Panc1 (cell line): Measurements from ENCODE around the gene TMEM39A. TPM values are rescaled to one million over a fixed set of nuclear protein-coding genes. Genes with fewer than 3 reads are reported as not detected.
A peak's percentile ranks its signal among the peaks of the same experiment; 100 is the strongest.

Experiments used
- ATAC-seq: fragments of 200-7000 bp; cut with Tn5 transposase; 2 replicates; pipeline ENCODE4 v1.9.1; 2020; ENCODE audit warnings: mild to moderate bottlenecking, moderate library complexity
- BruUV-seq: library from RNA; stranded (reverse); fragments of 400-500 nt; replicated peaks from 2 replicates; lab custom pipeline; 2021; lab: Mats Ljungman, UMichigan
- CTCF ChIA-PET: fragments of 300-600 bp; sonication (Branson Sonifier 250); formaldehyde crosslinking; loops from one replicate; lab custom pipeline; 2022; ENCODE audit warnings: antibody characterized with exemption; lab: Charles Lee
- POLR2A ChIA-PET: fragments of 300-600 bp; sonication (Branson Sonifier 250); formaldehyde crosslinking; loops from one replicate; lab custom pipeline; 2022; ENCODE audit warnings: antibody characterized with exemption; lab: Charles Lee
- DNase-seq: peaks from one replicate; pipeline ENCODE4 v3.0.0-alpha.2; 2010; ENCODE audit warnings: low read depth, low spot score
- H3K27ac ChIP-seq: 2 replicates; pipeline ENCODE4 v1.5.1; 2011; ENCODE audit warnings: mild to moderate bottlenecking, low read length, inconsistent platforms
- H3K27me3 ChIP-seq: fragments of 200-500 bp; sonication (Bioruptor generic); 2 replicates; pipeline ENCODE4 v1.6.0; 2014; ENCODE audit warnings: low read length, inconsistent platforms; ENCODE audit not compliant: control insufficient read depth, insufficient read depth
- H3K36me3 ChIP-seq: fragments of 200-500 bp; sonication (Bioruptor generic); 2 replicates; pipeline ENCODE4 v1.5.1; 2014; ENCODE audit warnings: inconsistent platforms, mild to moderate bottlenecking, low read length, moderate library complexity; ENCODE audit not compliant: control insufficient read depth, insufficient read depth
- H3K4me1 ChIP-seq: 2 replicates; pipeline ENCODE4 v1.5.1; 2011; ENCODE audit warnings: inconsistent platforms, mild to moderate bottlenecking, low read length, moderate library complexity; ENCODE audit not compliant: control insufficient read depth, insufficient read depth
- H3K4me3 ChIP-seq, 2 experiments: 2 replicates each; pipeline ENCODE4 v1.5.1; 2011 to 2012; ENCODE audit warnings: low read depth in 2 of 2, low read length in 2 of 2, mild to moderate bottlenecking in 2 of 2, inconsistent platforms in 1 of 2, moderate library complexity in 1 of 2
- H3K9me3 ChIP-seq: fragments of 200-500 bp; sonication (Bioruptor generic); 2 replicates; pipeline ENCODE4 v1.5.1; 2014; ENCODE audit warnings: low read depth, mild to moderate bottlenecking, inconsistent platforms, low read length, moderate library complexity; ENCODE audit not compliant: control insufficient read depth, insufficient read depth
- POLR2AphosphoS5 ChIP-seq: IDR thresholded peaks from 2 replicates; pipeline ENCODE4 v1.6.1; 2012; ENCODE audit warnings: mild to moderate bottlenecking, low read depth, low read length, moderate library complexity
- REST ChIP-seq, 2 experiments: IDR thresholded peaks; 2 replicates each; pipeline ENCODE4 v1.6.1; 2011 to 2012; ENCODE audit warnings: low read depth in 2 of 2, control low read depth in 1 of 2, low read length in 1 of 2, mild to moderate bottlenecking in 1 of 2, moderate library complexity in 1 of 2; ENCODE audit not compliant: insufficient read depth in 1 of 2
- SIN3A ChIP-seq: IDR thresholded peaks from 2 replicates; pipeline ENCODE4 v1.6.1; 2012; ENCODE audit warnings: low read depth, mild to moderate bottlenecking, low read length, moderate library complexity, borderline replicate concordance; ENCODE audit not compliant: insufficient read depth
- TCF7L2 ChIP-seq: IDR thresholded peaks from 2 replicates; pipeline ENCODE4 v1.6.1; 2011; ENCODE audit warnings: mild to moderate bottlenecking, low read depth, low read length, inconsistent platforms
- in situ Hi-C: cut with HindIII; loops from 2 replicates; pipeline ENCODE4 v1.10.0; 2016; ENCODE audit warnings: low sequenced_read_pairs, low pct_unique_long_range_greater_than_20kb
- intact Hi-C: fragments of 100-400 bp; cut with micrococcal nuclease; formaldehyde crosslinking; loops from one replicate; pipeline ENCODE4 v1.10.0; 2022; ENCODE audit not compliant: unreplicated experiment
- total RNA-seq: library from RNA; stranded (reverse); gene quantifications from one replicate; pipeline ENCODE4 v1.2.1, GENCODE V29; 2021; ENCODE audit not compliant: unreplicated experiment
- TF ChIP-seq, protein P1 (sequence below): fragments of 450-650 bp; IDR thresholded peaks from 2 replicates; pipeline ENCODE4 v1.5.1; 2017; ENCODE audit warnings: mild to moderate bottlenecking

TMEM39A gene
- total RNA-seq, 1 experiment from 2014 or later = 47.8 TPM

DNA sequence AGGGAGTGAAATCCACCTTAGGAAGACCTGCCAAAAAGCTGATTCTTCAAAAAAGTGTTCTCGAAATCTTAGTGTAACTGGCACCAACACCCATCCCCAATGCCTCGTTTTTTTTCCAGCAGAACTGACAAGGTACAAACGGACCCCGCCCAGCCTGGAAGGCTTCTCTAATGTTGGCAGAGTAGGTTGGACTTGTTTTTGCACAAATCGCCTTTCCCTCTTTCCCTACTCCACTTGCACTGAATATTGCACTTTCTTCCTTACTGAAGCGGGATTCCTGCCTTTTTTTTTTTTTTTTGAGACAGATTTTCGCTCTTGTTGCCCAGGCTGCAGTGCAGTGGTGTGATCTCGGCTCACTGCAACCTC is 34.4 kb upstream of the TMEM39A start:
- TF ChIP-seq SIN3A = no peak
- TF ChIP-seq, protein P1, sequence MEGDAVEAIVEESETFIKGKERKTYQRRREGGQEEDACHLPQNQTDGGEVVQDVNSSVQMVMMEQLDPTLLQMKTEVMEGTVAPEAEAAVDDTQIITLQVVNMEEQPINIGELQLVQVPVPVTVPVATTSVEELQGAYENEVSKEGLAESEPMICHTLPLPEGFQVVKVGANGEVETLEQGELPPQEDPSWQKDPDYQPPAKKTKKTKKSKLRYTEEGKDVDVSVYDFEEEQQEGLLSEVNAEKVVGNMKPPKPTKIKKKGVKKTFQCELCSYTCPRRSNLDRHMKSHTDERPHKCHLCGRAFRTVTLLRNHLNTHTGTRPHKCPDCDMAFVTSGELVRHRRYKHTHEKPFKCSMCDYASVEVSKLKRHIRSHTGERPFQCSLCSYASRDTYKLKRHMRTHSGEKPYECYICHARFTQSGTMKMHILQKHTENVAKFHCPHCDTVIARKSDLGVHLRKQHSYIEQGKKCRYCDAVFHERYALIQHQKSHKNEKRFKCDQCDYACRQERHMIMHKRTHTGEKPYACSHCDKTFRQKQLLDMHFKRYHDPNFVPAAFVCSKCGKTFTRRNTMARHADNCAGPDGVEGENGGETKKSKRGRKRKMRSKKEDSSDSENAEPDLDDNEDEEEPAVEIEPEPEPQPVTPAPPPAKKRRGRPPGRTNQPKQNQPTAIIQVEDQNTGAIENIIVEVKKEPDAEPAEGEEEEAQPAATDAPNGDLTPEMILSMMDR = no peak
- TF ChIP-seq TCF7L2 = no peak
- TF ChIP-seq REST (IDR thresholded peaks at IDR 0.05; ENCODE audit: insufficient read depth in 1 of 2, low read depth in 2 of 2, low read length in 1 of 2) = no peak
- TF ChIP-seq POLR2AphosphoS5 = no peak
- Histone ChIP-seq H3K9me3 (no peaks in the 10 kb centered on the region), H3K27ac (peak overlapping the region; percentile 97), H3K4me3 (peak overlapping the region; percentile 80 to 99), H3K27me3 (no peaks in the 10 kb centered on the region), H3K36me3 (no peaks in the 10 kb centered on the region), H3K4me1 (peaks cover 15% of the 10 kb centered on the region)
- CTCF ChIA-PET = interaction anchor here (0.6 kb wide), 1 partner anchor 99 kb away, joined by 5 read pairs; no protein-coding TSS in a partner anchor
- intact Hi-C loops = loop anchor here (10.0 kb wide), 1 partner anchor 187 kb away; no protein-coding TSS in a partner anchor
- DNase-seq = peak; percentile 15
- in situ Hi-C loops = no loop called here
- POLR2A ChIA-PET = interaction anchor here (0.6 to 2.3 kb wide), 2 partner anchors 8 to 34 kb away, joined by 6 to 9 read pairs; partner anchors contain the start of gene TMEM39A
- BruUV-seq = TSS peak; percentile 96
- peak; percentile 26 for ATAC-seq

- BruUV-seq = no TSS peak
- ChIA-PET POLR2A (no interaction called here), CTCF (no interaction called here)
Measured at GRCh38 chr3:119494597-119494996, 31.2 kb upstream of the TMEM39A start.

More at GRCh38 chr3:119494597-119494996, 31.2 kb upstream of the TMEM39A start:
- Histone ChIP-seq H3K4me1 (no peaks in the 10 kb centered on the region; the same call in 1 of the 2 replicates), H3K4me3 (no peak overlapping the region), H3K36me3 (no peaks in the 10 kb centered on the region), H3K9me3 (no peaks in the 10 kb centered on the region), H3K27ac (no peak overlapping the region), H3K27me3 (no peaks in the 10 kb centered on the region)
- in situ Hi-C loops = no loop called here
- intact Hi-C loops = loop anchor here (10.0 kb wide), 1 partner anchor 190 kb away; no protein-coding TSS in a partner anchor
- DNase-seq (no peak), ATAC-seq (no peak)
- TF ChIP-seq, protein P1 = no peak
- no peak for TF ChIP-seq REST (IDR thresholded peaks at IDR 0.05; ENCODE audit: insufficient read depth in 1 of 2, low read depth in 2 of 2, low read length in 1 of 2)
